GM23338 (cell line): ENCODE data around the gene NLRP6. TPM values are rescaled to one million over a fixed set of nuclear protein-coding genes. Genes with fewer than 3 reads are reported as not detected.

ENCODE experiments used
- ATAC-seq: fragments of 200-7000 bp; cut with Tn5 transposase; 3 replicates; pipeline ENCODE4 v1.9.1; 2020
- DNase-seq: peaks from one replicate; pipeline ENCODE4 v3.0.0-alpha.2; 2015; ENCODE audit warnings: low spot score
- H2AFZ ChIP-seq: fragments of 200-600 bp; sonication (generic); 2 replicates; pipeline ENCODE4 v1.8.0; 2016; ENCODE audit warnings: antibody characterized with exemption, mild to moderate bottlenecking, moderate library complexity
- H3F3A ChIP-seq: fragments of 200-600 bp; sonication (generic); replicated peaks from 2 replicates; pipeline ENCODE4 v1.8.0; 2017; ENCODE audit warnings: antibody characterized with exemption, mixed run types, low read depth
- H3K27ac ChIP-seq: fragments of 200-600 bp; sonication (generic); 2 replicates; pipeline ENCODE4 v1.6.1; 2016; ENCODE audit warnings: low read depth
- H3K27me3 ChIP-seq: fragments of 200-600 bp; sonication (generic); 2 replicates; pipeline ENCODE4 v1.8.0; 2016; ENCODE audit warnings: mild to moderate bottlenecking, mixed run types, moderate library complexity; ENCODE audit not compliant: insufficient read depth
- H3K36me3 ChIP-seq: fragments of 200-600 bp; sonication (generic); 2 replicates; pipeline ENCODE4 v1.8.0; 2016; ENCODE audit warnings: mild to moderate bottlenecking; ENCODE audit not compliant: insufficient read depth
- H3K4me1 ChIP-seq: fragments of 200-600 bp; sonication (generic); 2 replicates; pipeline ENCODE4 v1.8.0; 2016; ENCODE audit warnings: mild to moderate bottlenecking, moderate library complexity; ENCODE audit not compliant: insufficient read depth
- H3K4me2 ChIP-seq: fragments of 200-600 bp; sonication (generic); 2 replicates; pipeline ENCODE4 v1.7.1; 2017; ENCODE audit warnings: mixed run types
- H3K4me3 ChIP-seq: fragments of 200-600 bp; sonication (generic); 2 replicates; pipeline ENCODE4 v1.6.1; 2016; ENCODE audit warnings: mixed run types
- H3K79me2 ChIP-seq: fragments of 200-600 bp; sonication (generic); replicated peaks from 2 replicates; pipeline ENCODE4 v1.8.0; 2017; ENCODE audit warnings: mild to moderate bottlenecking; ENCODE audit not compliant: insufficient read depth
- H3K9me2 ChIP-seq: fragments of 200-600 bp; sonication (generic); 2 replicates; pipeline ENCODE4 v1.8.0; 2017; ENCODE audit not compliant: insufficient read depth
- H4K20me1 ChIP-seq: fragments of 200-600 bp; sonication (generic); replicated peaks from 2 replicates; pipeline ENCODE4 v1.8.0; 2017; ENCODE audit warnings: mild to moderate bottlenecking; ENCODE audit not compliant: insufficient read depth
- H3K27ac Mint-ChIP-seq: 2 replicates; pipeline ENCODE4 v1.8.0; 2020; ENCODE audit warnings: inconsistent platforms, mild to moderate bottlenecking, moderate library complexity, mixed read lengths
- H3K27me3 Mint-ChIP-seq: 3 replicates; pipeline ENCODE4 v1.8.0; 2022; ENCODE audit warnings: low read depth, mild to moderate bottlenecking, moderate library complexity, mixed read lengths, inconsistent platforms; ENCODE audit not compliant: insufficient read depth, poor library complexity
- H3K36me3 Mint-ChIP-seq: 3 replicates; pipeline ENCODE4 v1.8.0; 2021; ENCODE audit warnings: low read depth, mild to moderate bottlenecking, inconsistent platforms, moderate library complexity, mixed read lengths
- H3K4me1 Mint-ChIP-seq: 3 replicates; pipeline ENCODE4 v1.8.0; 2020; ENCODE audit warnings: mild to moderate bottlenecking, inconsistent platforms, mixed read lengths
- H3K4me3 Mint-ChIP-seq: 3 replicates; pipeline ENCODE4 v1.8.0; 2021; ENCODE audit warnings: moderate library complexity, mild to moderate bottlenecking, inconsistent platforms, mixed read lengths
- H3K9me3 Mint-ChIP-seq: 3 replicates; pipeline ENCODE4 v1.8.0; 2020; ENCODE audit warnings: moderate library complexity, mild to moderate bottlenecking, inconsistent platforms, mixed read lengths
- CREB1 ChIP-seq: fragments of 250-450 bp; sonication (Bioruptor Pico); IDR thresholded peaks from 2 replicates; pipeline ENCODE4 v1.5.0; 2020; ENCODE audit warnings: low read depth, mild to moderate bottlenecking, moderate library complexity
- CTCF ChIP-seq, 2 experiments: fragments of 200-600 bp in 1 of 2; sonication (generic) in 1 of 2; conservative IDR thresholded peaks; 2 replicates each; pipeline versions ENCODE4 v1.5.1 to v1.6.1; 2016 to 2017; ENCODE audit warnings: antibody characterized with exemption in 2 of 2, low read depth in 2 of 2, mild to moderate bottlenecking in 2 of 2, moderate library complexity in 1 of 2
- ETS1 ChIP-seq: IDR thresholded peaks from 2 replicates; pipeline ENCODE4 v1.6.1; 2016; ENCODE audit warnings: antibody characterized with exemption
- EZH2 ChIP-seq: fragments of 200-600 bp; sonication (generic); IDR thresholded peaks from one replicate; pipeline ENCODE4 v1.8.0; 2017; ENCODE audit warnings: antibody characterized with exemption, mild to moderate bottlenecking, low read depth; ENCODE audit not compliant: unreplicated experiment
- EZH2phosphoT487 ChIP-seq: fragments of 200-600 bp; sonication (generic); IDR thresholded peaks from one replicate; pipeline ENCODE4 v1.8.1; 2018; ENCODE audit warnings: antibody characterized with exemption; ENCODE audit not compliant: unreplicated experiment
- JUNB ChIP-seq: IDR thresholded peaks from one replicate; pipeline ENCODE4 v1.6.1; 2016; ENCODE audit warnings: antibody characterized with exemption; ENCODE audit not compliant: unreplicated experiment
- NANOG ChIP-seq: IDR thresholded peaks from 2 replicates; pipeline ENCODE4 v1.6.1; 2016; ENCODE audit warnings: antibody characterized with exemption, borderline replicate concordance
- POLR2AphosphoS5 ChIP-seq: IDR thresholded peaks from 2 replicates; pipeline ENCODE4 v1.6.1; 2016; ENCODE audit warnings: antibody characterized with exemption, low read depth
- REST ChIP-seq: IDR thresholded peaks from one replicate; pipeline ENCODE4 v1.6.1; 2018; ENCODE audit warnings: antibody characterized with exemption; ENCODE audit not compliant: unreplicated experiment
- STAT1 ChIP-seq: IDR thresholded peaks from one replicate; pipeline ENCODE4 v1.6.1; 2016; ENCODE audit warnings: antibody characterized with exemption; ENCODE audit not compliant: unreplicated experiment
- ZNF114 ChIP-seq: fragments of 250-450 bp; sonication (Bioruptor Pico); IDR thresholded peaks from 2 replicates; pipeline ENCODE4 v1.5.0; 2020; ENCODE audit warnings: mild to moderate bottlenecking, moderate library complexity
- ZNF331 ChIP-seq: fragments of 250-450 bp; sonication (Bioruptor Pico); IDR thresholded peaks from 2 replicates; pipeline ENCODE4 v1.5.0; 2020; ENCODE audit warnings: low read depth, mild to moderate bottlenecking, moderate library complexity
- ZNF462 ChIP-seq: fragments of 250-450 bp; sonication (Bioruptor Pico); IDR thresholded peaks from 2 replicates; pipeline ENCODE4 v1.5.0; 2020; ENCODE audit warnings: mild to moderate bottlenecking, moderate library complexity
- polyA plus RNA-seq: library from polyadenylated mRNA; unstranded; fragments of >200 nt; fragmentation: Nextera tagmentation; extraction: Ambion mirVana; gene quantifications from 2 replicates; pipeline ENCODE4 v1.2.1, GENCODE V29; 2016
- total RNA-seq: library from RNA; depleted of rRNA; stranded (reverse); fragments of >200 nt; shearing (Covaris generic); gene quantifications from 2 replicates; pipeline ENCODE4 v1.2.3, GENCODE V29; 2014

NLRP6 gene
- total and polyA plus RNA-seq, 2 experiments from 2014 or later, result 0.15 to 0.73 TPM

GRCh38 chr11:330694-331357 is 52.6 kb downstream of the NLRP6 start:
- Histone ChIP-seq H3K4me1 (peaks cover 23% of the 10 kb centered on the region), H3K4me3 (no peak overlapping the region), H3K27me3 (no peaks in the 10 kb centered on the region), H3K79me2 (no peaks in the 10 kb centered on the region), H3K4me2 (no peak overlapping the region), H3F3A (peaks cover 14% of the 10 kb centered on the region; the same call in 1 of the 2 replicates), H3K9me2 (no peaks in the 10 kb centered on the region), H3K27ac (no peak overlapping the region), H2AFZ (no peak overlapping the region), H4K20me1 (no peaks in the 10 kb centered on the region), H3K36me3 (no peaks in the 10 kb centered on the region; the same call in 1 of the 2 replicates)
- peaks cover 13% of the 10 kb centered on the region for H3K9me3 Mint-ChIP-seq
- H3K4me3 Mint-ChIP-seq, result no peak overlapping the region; the same call in 2 of the 3 replicates
- TF ChIP-seq ETS1, result no peak
- TF ChIP-seq STAT1, result no peak
- no peak for TF ChIP-seq EZH2phosphoT487
- no peak for TF ChIP-seq REST
- TF ChIP-seq NANOG, result no peak
- TF ChIP-seq POLR2AphosphoS5, result no peak
- no peak for TF ChIP-seq EZH2
- TF ChIP-seq CTCF (conservative IDR thresholded peaks at IDR 0.05; ENCODE audit: low read depth in 2 of 2), result no peak
- no peak for TF ChIP-seq CREB1 (CRISPR knock-in tag)
- no peak for TF ChIP-seq JUNB
- no peak for TF ChIP-seq ZNF114
- no peak for TF ChIP-seq ZNF462 (CRISPR knock-in tag)
- TF ChIP-seq ZNF331 (CRISPR knock-in tag), result no peak
- DNase-seq, result no peak
- no peak overlapping the region for H3K27ac Mint-ChIP-seq
- H3K36me3 Mint-ChIP-seq, result peaks cover 16% of the 10 kb centered on the region; the same call in 2 of the 3 replicates
- no peak for ATAC-seq
- H3K4me1 Mint-ChIP-seq, result peaks cover 42% of the 10 kb centered on the region
- H3K27me3 Mint-ChIP-seq, result peaks cover 23% of the 10 kb centered on the region
